K562 (cell line): ENCODE data around the gene PRKAR2B. TPM values are rescaled to one million over a fixed set of nuclear protein-coding genes. Genes with fewer than 3 reads are reported as not detected.

ENCODE experiments used
- ATAC-seq: fragments of 200-7000 bp; cut with Tn5 transposase; 3 replicates; pipeline ENCODE4 v1.9.1; 2020; ENCODE audit warnings: moderate library complexity
- BruUV-seq: library from RNA; stranded (reverse); fragments of 400-500 nt; replicated peaks from 2 replicates; lab custom pipeline; 2021; lab: Mats Ljungman, UMichigan
- CTCF ChIA-PET: fragments of 300-600 bp; formaldehyde crosslinking; extraction: SDS; loops from one replicate; lab custom pipeline; 2021; ENCODE audit warnings: low intra/inter-chr PET ratio; lab: Yijun Ruan, JAX
- POLR2A ChIA-PET: fragments of 300-600, 350-650 bp; sonication (Branson Sonifier 250); formaldehyde crosslinking; extraction: SDS; loops from one replicate; lab custom pipeline; 2021; ENCODE audit warnings: antibody characterized with exemption, inconsistent platforms; lab: Yijun Ruan, JAX
- DNase-seq, 4 experiments: peaks; one replicate each; pipeline versions ENCODE4 v3.0.0 to v3.0.0-alpha.2; 2011 to 2018; ENCODE audit warnings: low spot score in 3 of 4, mixed read lengths in 3 of 4; ENCODE audit errors: extremely low read depth in 1 of 4
- FAIRE-seq: peaks from 2 replicates; lab custom pipeline; 2011; peaks lifted over from hg19 to GRCh38; lab: Jason Lieb, UNC
- H2AFZ ChIP-seq: 2 replicates; pipeline ENCODE4 v1.6.0; 2011; ENCODE audit warnings: low read depth, low read length, control low read depth, inconsistent platforms
- H3K27ac ChIP-seq: fragments of 200-600 bp; 3 replicates; pipeline ENCODE4 v1.8.0; 2011; ENCODE audit warnings: low read depth, mild to moderate bottlenecking, control low read depth, inconsistent platforms, low read length, moderate library complexity, mixed read lengths; ENCODE audit errors: extremely low read depth
- H3K27me3 ChIP-seq, 2 experiments: fragments of 300-600 bp in 1 of 2; 2 replicates in 1 of 2; 3 replicates in 1 of 2; pipeline versions ENCODE4 v1.6.0 to v1.8.0; 2011; ENCODE audit warnings: inconsistent platforms in 2 of 2, low read length in 2 of 2, mild to moderate bottlenecking in 1 of 2, mixed read lengths in 1 of 2, moderate library complexity in 1 of 2; ENCODE audit not compliant: control insufficient read depth in 2 of 2, insufficient read depth in 2 of 2
- H3K36me3 ChIP-seq: fragments of 300-600 bp; 3 replicates; pipeline ENCODE4 v1.8.0; 2011; ENCODE audit warnings: mild to moderate bottlenecking, low read length, inconsistent platforms; ENCODE audit not compliant: control insufficient read depth, insufficient read depth
- H3K4me1 ChIP-seq, 2 experiments: fragments of 200-600 bp in 1 of 2; replicated peaks in 1 of 2; 2 replicates in 1 of 2; 3 replicates in 1 of 2; pipeline versions ENCODE4 v1.5.1 to v1.8.0; 2011; ENCODE audit warnings: inconsistent platforms in 2 of 2, low read length in 2 of 2, mild to moderate bottlenecking in 1 of 2, mixed read lengths in 1 of 2, moderate library complexity in 1 of 2; ENCODE audit not compliant: control insufficient read depth in 2 of 2, insufficient read depth in 2 of 2
- H3K4me2 ChIP-seq: 2 replicates; pipeline ENCODE4 v1.6.1; 2011; ENCODE audit warnings: low read length, control low read depth, inconsistent platforms, mixed read lengths; ENCODE audit not compliant: insufficient read depth
- H3K4me3 ChIP-seq: fragments of 200-600 bp; sonication (generic), shearing (Covaris generic); 2 replicates; pipeline ENCODE4 v1.5.1; 2016; ENCODE audit warnings: control low read depth, inconsistent platforms
- H3K79me2 ChIP-seq: fragments of 200-600 bp; 3 replicates; pipeline ENCODE4 v1.8.0; 2011; ENCODE audit warnings: low read length, inconsistent platforms; ENCODE audit not compliant: control insufficient read depth, insufficient read depth
- H3K9ac ChIP-seq, 2 experiments: 2 replicates each; pipeline versions ENCODE4 v1.6.0 to v1.6.1; 2011; ENCODE audit warnings: low read depth in 2 of 2, low read length in 2 of 2, control low read depth in 1 of 2, inconsistent platforms in 1 of 2, mild to moderate bottlenecking in 1 of 2, mixed read lengths in 1 of 2; ENCODE audit not compliant: insufficient read depth in 1 of 2
- H3K9me1 ChIP-seq: one replicate; pipeline ENCODE4 v1.6.0; 2011; ENCODE audit warnings: inconsistent platforms, mild to moderate bottlenecking, low read length, moderate library complexity; ENCODE audit not compliant: control insufficient read depth, insufficient read depth
- H3K9me3 ChIP-seq: replicated peaks from 2 replicates; pipeline ENCODE4 v1.5.1; 2011; ENCODE audit warnings: low read depth, low read length, inconsistent platforms; ENCODE audit not compliant: control insufficient read depth, insufficient read depth
- H4K20me1 ChIP-seq: replicated peaks from 2 replicates; pipeline ENCODE4 v1.6.1; 2011; ENCODE audit warnings: low read length, inconsistent platforms, mixed read lengths; ENCODE audit not compliant: control insufficient read depth, insufficient read depth
- CHAMP1 ChIP-seq: fragments of 450-650 bp; IDR thresholded peaks from 2 replicates; pipeline ENCODE4 v1.6.1; 2016; ENCODE audit warnings: mild to moderate bottlenecking
- HBP1 ChIP-seq: fragments of 450-650 bp; formaldehyde crosslinking; IDR thresholded peaks from 2 replicates; pipeline ENCODE4 v1.4.0; 2022; ENCODE audit warnings: missing genetic modification characterization
- ILF3 ChIP-seq: fragments of 450-650 bp; IDR thresholded peaks from 2 replicates; pipeline ENCODE4 v1.6.1; 2018; ENCODE audit warnings: antibody characterized with exemption, mild to moderate bottlenecking, moderate library complexity, borderline replicate concordance
- KLF1 ChIP-seq: fragments of 450-650 bp; IDR thresholded peaks from 2 replicates; pipeline ENCODE4 v1.6.1; 2016; ENCODE audit warnings: missing genetic modification characterization, missing compliant biosample characterization
- NFATC3 ChIP-seq: fragments of 450-650 bp; IDR thresholded peaks from 2 replicates; pipeline ENCODE4 v1.6.1; 2017; ENCODE audit warnings: mild to moderate bottlenecking
- NR2C1 ChIP-seq, 2 experiments: fragments of 450-650 bp; IDR thresholded peaks; 2 replicates each; pipeline ENCODE4 v1.6.1; 2017; ENCODE audit warnings: mild to moderate bottlenecking in 2 of 2, antibody characterized with exemption in 1 of 2, inconsistent platforms in 1 of 2, missing compliant biosample characterization in 1 of 2, missing genetic modification characterization in 1 of 2
- PML ChIP-seq: IDR thresholded peaks from 2 replicates; pipeline ENCODE4 v1.6.1; 2012; ENCODE audit warnings: low read length, inconsistent platforms
- UBTF ChIP-seq, 2 experiments: IDR thresholded peaks; 2 replicates each; pipeline ENCODE4 v1.6.1; 2012; ENCODE audit warnings: improper control_type of control experiment in 2 of 2, low read depth in 2 of 2, low read length in 2 of 2, borderline replicate concordance in 1 of 2
- YY1 ChIP-seq, 3 experiments: IDR thresholded peaks; 2 replicates each; pipeline ENCODE4 v1.6.1; 2011; ENCODE audit warnings: low read length in 2 of 3, mild to moderate bottlenecking in 2 of 3, moderate library complexity in 2 of 3, borderline replicate concordance in 1 of 3, control low read depth in 1 of 3, low read depth in 1 of 3; ENCODE audit not compliant: insufficient read depth in 3 of 3, insufficient replicate concordance in 2 of 3, control insufficient read depth in 1 of 3, insufficient read length in 1 of 3; ENCODE audit errors: extremely low read depth in 1 of 3
- ZBTB43 ChIP-seq: sonication (generic); formaldehyde crosslinking; IDR thresholded peaks from 2 replicates; pipeline ENCODE4 v1.8.0; 2023; ENCODE audit warnings: mild to moderate bottlenecking, missing genetic modification reagents
- ZNF239 ChIP-seq: fragments of 250-450 bp; sonication (Bioruptor Pico); IDR thresholded peaks from 2 replicates; pipeline ENCODE4 v1.4.0; 2020; ENCODE audit warnings: mild to moderate bottlenecking
- WGBS: fragments of 100-300 bp; shearing (Covaris generic); methylation state at CpG from one replicate; pipeline ENCODE4 v1.1.6; 2016; ENCODE audit warnings: low coverage, mixed read lengths; ENCODE audit not compliant: insufficient coverage; ENCODE audit errors: missing lambda C conversion rate; 5-methylcytosine and 5-hydroxymethylcytosine counted together
- in situ Hi-C: fragments of 300-500 bp; cut with MboI; formaldehyde crosslinking; loops from 4 replicates; pipeline ENCODE4 v1.15.0; 2018; ENCODE audit warnings: inconsistent platforms, mixed read lengths
- intact Hi-C: fragments of 100-400 bp; cut with micrococcal nuclease; formaldehyde crosslinking; loops from 2 replicates; pipeline ENCODE4 v1.14.2; 2022
- polyA plus RNA-seq, 8 experiments: library from polyadenylated mRNA; depleted of rRNA in 4 of 8; stranded (reverse) in 5 of 8; unstranded in 3 of 8; fragments of >200 nt; fragmentation: Nextera tagmentation in 2 of 8; fragmentation: Illumina TruSeq in 1 of 8; extraction: Ambion mirVana in 2 of 8; extraction: Trizol in 1 of 8; gene quantifications; 2 replicates each; pipeline versions ENCODE4 v1.2.1 to v1.2.3, GENCODE V29; 2011 to 2014; ENCODE audit warnings: inconsistent platforms in 1 of 8, missing spikeins in 1 of 8
- total RNA-seq, 7 experiments: library from RNA; depleted of rRNA in 6 of 7; stranded (reverse); fragments of >200 nt in 6 of 7; fragmentation: Illumina TruSeq in 2 of 7; extraction: Trizol in 2 of 7; gene quantifications; 2 replicates each; pipeline versions ENCODE4 v1.2.1 to v1.2.3, GENCODE V29; 2011 to 2021; ENCODE audit warnings: low replicate concordance in 1 of 7

PRKAR2B gene
- total and polyA plus RNA-seq, 9 of the 15 experiments (the other 6 are each of a cell fraction or from before 2014, with no cell fraction given): 59.0 to 173 (median 129) TPM

GRCh38 chr7:107048783-107049418 lies 4.4 kb downstream of the PRKAR2B start:
- H3K9me3 ChIP-seq: no peaks in the 10 kb centered on the region
- H3K36me3 ChIP-seq: peaks cover 44% of the 10 kb centered on the region
- ChIA-PET CTCF (no interaction called here), POLR2A (interaction anchor here (0.6 to 2.5 kb wide), 13 partner anchors 8 to 394 kb away, joined by 3 to 12 read pairs (median 3); no protein-coding TSS in a partner anchor)
- 0 out of 3 replicates have a peak overlapping the region, but pooled peaks have one; percentile 1 for H3K27ac ChIP-seq
- peak overlapping the region; percentile 96 for H3K4me2 ChIP-seq
- no TSS peak for BruUV-seq
- FAIRE-seq: no peak
- no peaks in the 10 kb centered on the region for H3K9me1 ChIP-seq
- ATAC-seq: no peak
- WGBS: 45% methylated on average over 4 of the region's 4 CpGs
- peaks cover 93% of the 10 kb centered on the region for H3K79me2 ChIP-seq
- peaks cover 9 to 45% of the 10 kb centered on the region in 2 experiments for H3K4me1 ChIP-seq
- no peaks in the 10 kb centered on the region; the same call in 1 of the 2 replicates for H4K20me1 ChIP-seq
- H3K4me3 ChIP-seq: no peak overlapping the region
- DNase-seq: no peak
- in situ Hi-C loops (loop anchor here (5.0 kb wide), 2 partner anchors 97 to 98 kb away; no protein-coding TSS in a partner anchor), intact Hi-C loops (loop anchor here (1.0 to 10.0 kb wide), 5 partner anchors 68 to 257 kb away; partner anchors contain the start of gene PIK3CG)
- no peak overlapping the region for H2AFZ ChIP-seq
- H3K27me3 ChIP-seq: no peaks in the 10 kb centered on the region
- H3K9ac ChIP-seq: no peak overlapping the region
- TF ChIP-seq ZNF239 (CRISPR knock-in tag) (no peak), ILF3 (0 out of 2 replicates have a peak, but pooled peaks have one; percentile 17), CHAMP1 (no peak), HBP1 (CRISPR knock-in tag) (no peak), NFATC3 (no peak), UBTF (IDR thresholded peaks at IDR 0.05; ENCODE audit: borderline replicate concordance in 1 of 2, low read depth in 2 of 2, low read length in 2 of 2) (0 out of 4 replicates have a peak, but pooled peaks of 1 of the 2 experiments have one; percentile 27), KLF1 (tag) (0 out of 2 replicates have a peak, but pooled peaks have one; percentile 34), ZBTB43 (CRISPR knock-in tag) (no peak), NR2C1 (IDR thresholded peaks at IDR 0.05) (no peak), NR2C1 (tag; IDR thresholded peaks at IDR 0.05) (no peak), PML (peak; percentile 7; the same call in 1 of the 2 replicates), YY1 (IDR thresholded peaks at IDR 0.05; ENCODE audit: borderline replicate concordance in 1 of 3, control insufficient read depth in 1 of 3, extremely low read depth in 1 of 3, insufficient read depth in 3 of 3, insufficient read length in 1 of 3, insufficient replicate concordance in 2 of 3, low read depth in 1 of 3, low read length in 2 of 3) (peak in 1 of 3 experiments; percentile 4)
